HG02571 (cell line): ENCODE measurements around the gene FMNL2.
A peak's percentile ranks its signal among the peaks of the same experiment; 100 is the strongest.

Experiments
- ATAC-seq: cut with Tn5 transposase; IDR thresholded peaks from one replicate; pipeline ENCODE4 v1.9.1; 2021; ENCODE audit warnings: mild to moderate bottlenecking, moderate library complexity; ENCODE audit not compliant: unreplicated experiment

Gene FMNL2

GRCh38 chr2:152569186-152569585 is 234.2 kb downstream of the FMNL2 start:
- ATAC-seq = no peak

- ATAC-seq = no peak
Observed at GRCh38 chr2:152571048-152571766, 236.2 kb downstream of the FMNL2 start.

DNA sequence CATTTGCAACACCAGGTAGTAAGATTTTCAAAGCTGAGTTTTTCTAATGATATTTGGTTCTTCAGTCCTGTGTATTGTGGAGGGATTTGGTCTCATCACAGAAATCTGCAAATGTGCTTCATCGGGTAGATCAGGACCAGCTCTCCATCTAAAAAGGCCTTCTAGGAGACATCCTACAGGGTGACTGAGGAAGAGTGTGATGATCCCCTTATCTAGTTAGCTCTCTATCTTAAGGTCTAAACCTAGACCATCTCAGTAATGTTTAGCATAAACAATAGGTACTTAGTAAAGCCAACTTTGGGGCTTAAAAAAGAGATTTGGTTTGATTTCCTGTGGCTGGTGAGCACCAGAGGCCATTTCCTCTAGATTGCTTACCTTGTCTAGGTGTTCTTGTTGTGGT is 237.1 kb downstream of the FMNL2 start:
- ATAC-seq = no peak

- peak; percentile 91 for ATAC-seq
Observed at GRCh38 chr2:152573168-152573567, 238.2 kb downstream of the FMNL2 start.

DNA sequence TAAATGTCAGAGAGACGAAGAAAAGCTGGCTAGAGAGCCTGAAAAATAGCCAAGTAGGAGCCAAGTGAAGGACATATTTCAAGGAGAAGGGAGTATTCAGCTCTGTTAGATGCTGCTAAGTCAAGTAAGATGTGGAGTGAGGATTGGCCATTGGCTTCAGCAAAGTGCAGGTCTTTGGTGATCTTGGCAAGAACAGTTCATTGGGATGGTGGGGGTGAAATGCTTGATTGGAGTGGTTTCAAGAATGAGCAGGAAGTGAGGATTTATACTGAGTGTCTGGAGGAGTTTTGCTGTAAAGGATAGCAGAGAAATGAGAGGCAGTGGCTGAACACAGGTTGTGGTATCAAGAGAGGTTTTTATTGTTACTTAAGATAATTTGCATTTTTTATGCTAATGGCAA is 242.6 kb downstream of the FMNL2 start:
- ATAC-seq = no peak

- no peak for ATAC-seq
Observed at GRCh38 chr2:152578573-152578972, 243.6 kb downstream of the FMNL2 start.

DNA sequence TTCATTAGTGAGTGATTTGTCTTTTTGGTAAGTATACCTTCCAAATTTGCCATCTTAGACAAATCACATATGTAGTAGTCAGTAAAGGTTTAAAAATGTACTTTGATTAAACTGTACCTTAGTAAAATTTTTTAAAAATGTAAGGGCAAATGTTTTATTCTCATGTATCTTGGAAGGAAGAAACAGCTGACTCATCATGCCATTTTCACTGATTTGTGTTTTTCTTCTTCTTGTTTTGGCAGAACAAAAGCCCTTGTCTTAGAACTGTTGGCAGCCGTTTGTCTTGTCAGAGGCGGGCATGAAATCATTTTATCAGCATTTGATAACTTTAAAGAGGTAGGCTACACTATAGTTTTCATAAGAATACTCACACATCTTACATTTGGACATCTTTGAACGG is 245.7 kb downstream of the FMNL2 start:
- ATAC-seq = no peak

DNA sequence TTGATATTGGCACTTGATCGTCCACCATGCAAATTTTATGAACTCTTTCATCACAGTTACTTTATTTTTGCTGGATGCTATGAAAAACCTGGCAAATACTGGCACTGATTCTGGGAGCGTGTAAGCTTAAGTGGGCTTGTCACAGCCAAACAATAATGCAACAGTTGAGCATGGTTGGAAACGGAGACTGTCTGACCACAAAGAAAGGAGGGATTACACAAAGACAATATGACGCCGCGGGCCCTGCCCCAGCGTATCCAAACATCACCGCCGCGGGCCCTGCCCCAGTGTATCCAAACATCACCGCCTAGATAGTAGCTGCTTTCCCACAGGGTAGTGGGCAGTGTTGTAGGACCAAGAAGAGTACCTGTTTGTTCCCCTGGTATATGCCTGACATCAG is 246.4 kb downstream of the FMNL2 start:
- no peak for ATAC-seq

GRCh38 chr2:152582081-152582480 is 247.1 kb downstream of the FMNL2 start:
- no peak for ATAC-seq

GRCh38 chr2:152583512-152584229 is 248.7 kb downstream of the FMNL2 start:
- no peak for ATAC-seq

DNA sequence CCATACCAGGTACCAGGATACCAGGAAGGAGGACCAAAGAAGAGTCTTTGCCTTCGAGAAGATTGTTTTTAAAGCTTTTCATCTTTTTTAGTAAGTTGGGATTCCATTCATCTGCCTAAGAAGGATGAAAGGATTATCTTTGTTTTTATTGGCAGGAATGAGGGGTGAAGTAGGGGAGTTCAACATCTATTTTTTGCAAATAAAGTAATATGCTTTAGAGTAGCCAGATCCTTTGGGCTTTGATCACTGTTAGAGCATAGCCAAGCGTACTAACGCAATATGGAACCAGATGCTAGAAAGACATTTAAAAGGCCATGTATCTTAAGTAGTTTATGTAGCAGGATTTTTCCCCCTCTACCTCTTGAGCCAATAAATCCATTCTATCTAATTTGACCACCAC is 249.3 kb downstream of the FMNL2 start:
- no peak for ATAC-seq

DNA sequence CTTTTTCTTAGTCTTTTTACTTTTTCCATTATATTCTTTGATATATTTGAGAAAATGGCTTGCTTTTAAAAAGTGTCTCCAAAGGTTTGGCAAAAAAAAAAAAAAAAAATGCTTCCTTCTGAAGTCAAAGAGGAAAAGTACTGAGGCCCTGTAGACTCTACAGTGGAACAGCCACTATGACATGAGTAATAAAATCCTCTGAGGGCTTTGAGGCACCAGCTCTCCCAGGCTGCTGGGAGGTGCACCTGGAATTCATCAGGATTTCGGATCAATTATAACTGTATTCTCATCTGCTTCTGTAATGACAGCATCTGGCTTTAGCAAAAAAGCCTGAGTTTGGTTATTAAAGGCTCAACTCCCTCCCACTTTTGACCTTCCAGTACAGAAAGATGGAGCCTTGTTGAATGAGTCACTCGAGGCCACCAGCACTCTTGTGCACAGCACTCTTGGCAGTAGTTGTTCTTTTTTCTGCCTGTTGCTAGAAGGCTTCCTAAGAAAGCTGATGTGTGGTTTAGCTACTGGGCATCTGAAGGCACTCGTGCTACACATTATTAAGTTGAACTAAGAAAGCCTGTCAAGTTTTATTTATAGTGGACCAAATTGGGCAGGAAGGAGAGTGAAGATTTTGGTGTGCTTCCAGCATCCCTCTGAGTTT is 251.0 kb downstream of the FMNL2 start:
- ATAC-seq = no peak

- ATAC-seq = no peak
Observed at GRCh38 chr2:152587187-152587947, 252.4 kb downstream of the FMNL2 start.

GRCh38 chr2:152588998-152589397 is 254.0 kb downstream of the FMNL2 start:
- no peak for ATAC-seq

DNA sequence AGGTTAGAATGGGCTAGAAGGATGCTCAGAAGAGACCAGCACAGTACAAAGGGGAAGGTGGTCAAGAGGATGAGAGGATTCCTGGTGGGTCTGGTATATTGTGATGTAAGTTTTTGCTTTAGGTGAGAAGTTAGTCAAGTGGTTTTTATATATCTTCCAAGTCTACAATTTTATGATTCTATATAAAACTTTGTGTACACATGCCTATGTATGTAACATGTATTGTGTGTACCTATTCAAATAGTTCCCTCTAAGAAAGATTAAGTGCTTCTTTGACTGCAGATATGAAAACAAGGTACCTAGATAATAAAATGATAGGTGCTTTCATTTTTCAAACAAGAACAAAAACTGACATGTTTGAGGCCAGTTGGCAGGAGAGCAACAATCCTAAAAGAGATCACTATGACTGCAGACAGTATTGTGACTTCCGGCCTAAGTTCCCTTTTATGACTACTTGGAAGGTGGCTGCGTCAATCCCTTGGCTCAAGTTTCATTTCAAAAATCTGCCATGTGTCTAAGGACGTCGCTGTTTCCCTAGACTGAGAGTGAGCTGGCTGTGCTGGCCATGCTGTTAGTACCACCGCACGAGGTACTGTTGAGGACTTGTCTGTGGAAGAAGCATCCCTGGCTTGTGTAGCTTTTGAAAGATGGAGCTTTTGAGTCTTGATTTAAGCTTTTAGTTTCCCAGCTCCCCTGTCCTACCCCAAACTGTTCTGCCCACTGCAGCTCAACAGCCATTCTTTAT is 259.2 kb downstream of the FMNL2 start:
- ATAC-seq = peak; percentile 76

DNA sequence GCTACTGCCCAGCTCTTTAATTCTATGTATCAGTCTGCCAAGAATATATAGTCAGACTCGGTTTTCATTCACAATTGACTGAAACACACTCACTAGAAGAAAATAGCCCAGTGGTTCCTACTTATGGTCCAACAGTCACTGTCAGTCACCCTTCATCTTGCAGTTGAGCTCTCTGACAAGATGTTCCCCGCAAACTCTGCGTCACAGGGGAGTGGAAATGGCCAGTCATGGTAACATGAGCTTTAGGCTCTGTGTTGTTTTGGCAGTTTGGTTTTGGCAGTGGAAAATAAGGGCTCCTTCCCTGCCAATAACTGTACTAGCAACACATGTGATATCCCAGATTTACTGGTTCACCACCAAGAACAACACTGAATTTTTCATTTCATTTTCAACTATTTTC is 259.8 kb downstream of the FMNL2 start:
- ATAC-seq = no peak

DNA sequence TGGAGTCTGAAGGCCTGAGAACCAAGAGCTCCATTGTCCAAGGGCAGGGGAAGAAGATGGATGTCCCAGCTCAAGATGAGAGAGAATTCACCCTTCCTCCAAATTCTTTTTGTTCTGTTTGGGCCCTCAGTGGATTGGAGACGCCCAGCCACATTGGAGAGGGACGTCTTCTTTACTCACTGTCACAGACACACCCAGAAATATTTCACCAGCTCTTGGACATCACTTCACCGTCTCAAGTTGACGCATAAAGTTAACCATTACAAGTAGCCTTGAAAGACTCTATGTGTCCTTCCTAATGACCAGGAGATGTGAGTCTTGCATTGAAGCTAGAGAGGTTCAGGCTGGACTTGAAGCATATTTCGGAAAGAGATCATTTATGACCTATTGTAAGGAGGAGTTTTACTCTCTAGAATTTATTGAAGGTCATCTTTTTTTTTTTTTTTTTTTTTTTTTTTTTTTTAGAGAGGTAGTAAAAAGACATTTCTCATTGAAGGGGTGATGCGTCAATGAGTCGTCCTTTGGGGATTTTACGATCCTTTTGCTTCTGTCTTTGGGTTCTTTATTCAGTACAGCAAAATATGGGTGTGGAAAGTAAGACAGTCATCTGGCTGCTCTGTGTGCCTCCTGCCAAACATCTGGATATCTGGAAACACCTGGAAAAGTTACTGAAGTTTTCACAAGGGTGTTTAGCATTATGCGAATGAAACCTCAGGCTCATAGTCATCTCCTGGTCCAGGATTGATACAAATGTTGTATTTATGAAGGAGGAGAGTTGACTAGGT is 264.2 kb downstream of the FMNL2 start:
- ATAC-seq = no peak

GRCh38 chr2:152600051-152600657 is 265.2 kb downstream of the FMNL2 start:
- no peak for ATAC-seq

GRCh38 chr2:152600697-152601096 is 265.7 kb downstream of the FMNL2 start:
- no peak for ATAC-seq
